Measurements from ENCODE around the gene MAPK12.

DNA sequence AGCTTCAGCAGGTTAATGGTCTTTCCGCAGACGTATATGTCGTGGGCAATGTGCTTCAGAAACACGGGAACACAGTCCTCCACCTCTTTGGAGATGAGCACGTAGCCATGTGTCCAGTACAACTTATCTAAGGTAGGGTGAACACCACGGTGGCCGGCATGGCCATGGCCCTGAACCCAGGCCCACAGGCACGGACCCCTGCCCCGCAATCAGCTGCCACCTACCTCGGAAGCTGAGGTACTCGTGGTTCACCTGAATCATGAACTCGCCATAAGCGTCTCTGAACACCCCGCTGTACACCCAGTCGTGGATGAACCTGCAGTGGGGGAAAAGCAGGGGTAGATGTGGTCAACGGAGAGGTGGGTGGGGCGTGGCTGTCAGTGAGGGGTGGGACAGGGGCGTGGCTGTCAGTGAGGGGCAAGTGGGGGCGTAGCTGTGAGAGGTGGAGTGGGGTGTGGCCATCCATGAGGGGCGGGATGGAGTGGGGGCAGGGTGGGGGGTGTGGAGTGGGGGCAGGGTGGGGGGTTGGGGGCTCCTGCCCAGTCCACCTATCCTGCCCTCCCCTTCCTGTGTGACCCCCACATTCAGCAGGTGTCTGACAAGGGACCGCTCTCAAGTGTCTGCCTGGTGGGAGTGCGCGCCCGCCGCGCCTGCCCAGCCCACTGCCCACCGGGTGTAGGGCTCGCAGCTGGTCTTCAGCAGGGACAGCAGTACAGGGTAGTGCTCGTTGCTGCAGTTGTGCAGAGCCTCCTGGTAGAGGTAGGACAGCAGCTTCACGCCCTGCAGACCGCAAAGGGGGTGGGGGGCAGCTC, 35.2 kb downstream of the MAPK12 start:
- TF ChIP-seq, protein P1, sequence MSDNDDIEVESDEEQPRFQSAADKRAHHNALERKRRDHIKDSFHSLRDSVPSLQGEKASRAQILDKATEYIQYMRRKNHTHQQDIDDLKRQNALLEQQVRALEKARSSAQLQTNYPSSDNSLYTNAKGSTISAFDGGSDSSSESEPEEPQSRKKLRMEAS (IDR thresholded peaks at IDR 0.05; ENCODE audit: insufficient read depth, insufficient read length) = no peak
- TF ChIP-seq, protein P2, sequence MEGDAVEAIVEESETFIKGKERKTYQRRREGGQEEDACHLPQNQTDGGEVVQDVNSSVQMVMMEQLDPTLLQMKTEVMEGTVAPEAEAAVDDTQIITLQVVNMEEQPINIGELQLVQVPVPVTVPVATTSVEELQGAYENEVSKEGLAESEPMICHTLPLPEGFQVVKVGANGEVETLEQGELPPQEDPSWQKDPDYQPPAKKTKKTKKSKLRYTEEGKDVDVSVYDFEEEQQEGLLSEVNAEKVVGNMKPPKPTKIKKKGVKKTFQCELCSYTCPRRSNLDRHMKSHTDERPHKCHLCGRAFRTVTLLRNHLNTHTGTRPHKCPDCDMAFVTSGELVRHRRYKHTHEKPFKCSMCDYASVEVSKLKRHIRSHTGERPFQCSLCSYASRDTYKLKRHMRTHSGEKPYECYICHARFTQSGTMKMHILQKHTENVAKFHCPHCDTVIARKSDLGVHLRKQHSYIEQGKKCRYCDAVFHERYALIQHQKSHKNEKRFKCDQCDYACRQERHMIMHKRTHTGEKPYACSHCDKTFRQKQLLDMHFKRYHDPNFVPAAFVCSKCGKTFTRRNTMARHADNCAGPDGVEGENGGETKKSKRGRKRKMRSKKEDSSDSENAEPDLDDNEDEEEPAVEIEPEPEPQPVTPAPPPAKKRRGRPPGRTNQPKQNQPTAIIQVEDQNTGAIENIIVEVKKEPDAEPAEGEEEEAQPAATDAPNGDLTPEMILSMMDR (IDR thresholded peaks at IDR 0.05; ENCODE audit: extremely low read depth in 1 of 2, insufficient read depth in 1 of 2, low read depth in 1 of 2, low read length in 2 of 2) = no peak

Measured in endothelial cell of umbilical vein (primary cell).